ENCODE results near the gene CFDP1. TPM values are rescaled to one million over a fixed set of nuclear protein-coding genes. Genes with fewer than 3 reads are reported as not detected.
A peak's percentile ranks its signal among the peaks of the same experiment; 100 is the strongest.

Gene CFDP1
- polyA plus RNA-seq, 3 donors from 2014 or later, result 30.9 to 38.8 (median 32.6) TPM

- H3K4me1 Mint-ChIP-seq, result no peaks in the 10 kb centered on the region
- H3K4me3 Mint-ChIP-seq, result no peak overlapping the region
- no peaks in the 10 kb centered on the region for H3K27me3 Mint-ChIP-seq (ENCODE audit: low read depth in 3 of 3)
- H3K27ac Mint-ChIP-seq, result no peak overlapping the region
- no peaks in the 10 kb centered on the region for H3K9me3 Mint-ChIP-seq
- no peak for DNase-seq
- peaks cover 9 to 21% (median 13%) of the 10 kb centered on the region in 3 donors for H3K36me3 Mint-ChIP-seq
These were observed 79.1 kb downstream of the CFDP1 start for GRCh38 chr16:75354170-75354569.

GRCh38 chr16:75351183-75351582 lies 82.1 kb downstream of the CFDP1 start:
- Mint-ChIP-seq H3K9me3 (no peaks in the 10 kb centered on the region), H3K36me3 (peaks cover 4 to 26% (median 11%) of the 10 kb centered on the region in 3 donors), H3K4me1 (no peaks in the 10 kb centered on the region), H3K27ac (no peak overlapping the region), H3K4me3 (no peak overlapping the region), H3K27me3 (ENCODE audit: low read depth in 3 of 3) (no peaks in the 10 kb centered on the region)
- DNase-seq, result no peak

- no peaks in the 10 kb centered on the region for H3K9me3 Mint-ChIP-seq
- no peak overlapping the region for H3K4me3 Mint-ChIP-seq
- no peak for DNase-seq
- peaks cover 0 to 2% (median 0%) of the 10 kb centered on the region in 3 donors for H3K27me3 Mint-ChIP-seq (ENCODE audit: low read depth in 3 of 3)
- no peaks in the 10 kb centered on the region for H3K4me1 Mint-ChIP-seq
- peaks cover 20 to 37% (median 28%) of the 10 kb centered on the region in 3 donors for H3K36me3 Mint-ChIP-seq
- no peak overlapping the region for H3K27ac Mint-ChIP-seq
These were observed 87.6 kb downstream of the CFDP1 start for GRCh38 chr16:75345711-75346110.

- Mint-ChIP-seq H3K4me1 (no peaks in the 10 kb centered on the region), H3K27me3 (ENCODE audit: low read depth in 3 of 3) (peaks cover 0 to 3% (median 0%) of the 10 kb centered on the region in 3 donors), H3K9me3 (no peaks in the 10 kb centered on the region), H3K36me3 (peaks cover 28 to 50% (median 35%) of the 10 kb centered on the region in 3 donors), H3K27ac (no peak overlapping the region), H3K4me3 (no peak overlapping the region)
- DNase-seq, result no peak
These were observed 89.4 kb downstream of the CFDP1 start for GRCh38 chr16:75343941-75344340.

GRCh38 chr16:75343286-75343685 lies 90.0 kb downstream of the CFDP1 start:
- H3K4me3 Mint-ChIP-seq, result no peak overlapping the region
- no peak overlapping the region for H3K27ac Mint-ChIP-seq
- no peak for DNase-seq
- H3K36me3 Mint-ChIP-seq, result peaks cover 35 to 56% (median 42%) of the 10 kb centered on the region in 3 donors
- H3K9me3 Mint-ChIP-seq, result no peaks in the 10 kb centered on the region
- H3K27me3 Mint-ChIP-seq (ENCODE audit: low read depth in 3 of 3), result peaks cover 0 to 3% (median 0%) of the 10 kb centered on the region in 3 donors
- H3K4me1 Mint-ChIP-seq, result no peaks in the 10 kb centered on the region

GRCh38 chr16:75342308-75342811 lies 90.9 kb downstream of the CFDP1 start:
- Mint-ChIP-seq H3K4me1 (no peaks in the 10 kb centered on the region), H3K27me3 (ENCODE audit: low read depth in 3 of 3) (peaks cover 0 to 3% (median 0%) of the 10 kb centered on the region in 3 donors), H3K36me3 (peaks cover 40 to 60% (median 51%) of the 10 kb centered on the region in 3 donors), H3K4me3 (no peak overlapping the region), H3K27ac (no peak overlapping the region), H3K9me3 (no peaks in the 10 kb centered on the region)
- no peak for DNase-seq

- Mint-ChIP-seq H3K4me1 (no peaks in the 10 kb centered on the region), H3K36me3 (peaks cover 45 to 65% (median 56%) of the 10 kb centered on the region in 3 donors), H3K9me3 (no peaks in the 10 kb centered on the region), H3K27me3 (ENCODE audit: low read depth in 3 of 3) (peaks cover 0 to 5% (median 0%) of the 10 kb centered on the region in 3 donors), H3K27ac (no peak overlapping the region), H3K4me3 (no peak overlapping the region)
- no peak for DNase-seq
These were observed 91.6 kb downstream of the CFDP1 start for GRCh38 chr16:75341564-75342307.

GRCh38 chr16:75340741-75341491 lies 92.4 kb downstream of the CFDP1 start:
- Mint-ChIP-seq H3K4me3 (no peak overlapping the region), H3K27ac (no peak overlapping the region), H3K4me1 (no peaks in the 10 kb centered on the region), H3K9me3 (no peaks in the 10 kb centered on the region), H3K27me3 (ENCODE audit: low read depth in 3 of 3) (peaks cover 0 to 5% (median 0%) of the 10 kb centered on the region in 3 donors), H3K36me3 (peaks cover 42 to 63% (median 54%) of the 10 kb centered on the region in 3 donors)
- DNase-seq, result no peak

- Mint-ChIP-seq H3K27ac (no peak overlapping the region), H3K9me3 (peaks cover 0 to 2% (median 0%) of the 10 kb centered on the region in 6 donors), H3K4me3 (no peak overlapping the region), H3K27me3 (ENCODE audit: low read depth in 3 of 3) (peaks cover 2 to 5% (median 3%) of the 10 kb centered on the region in 3 donors), H3K4me1 (peaks cover 14 to 16% of the 10 kb centered on the region in 2 donors), H3K36me3 (peaks cover 32 to 55% (median 45%) of the 10 kb centered on the region in 3 donors)
- DNase-seq, result no peak
These were observed 95.9 kb downstream of the CFDP1 start for GRCh38 chr16:75337430-75337829.

GRCh38 chr16:75336521-75336920 lies 96.8 kb downstream of the CFDP1 start:
- H3K27ac Mint-ChIP-seq, result no peak overlapping the region

GRCh38 chr16:75333721-75334163 lies 99.6 kb downstream of the CFDP1 start:
- Mint-ChIP-seq H3K4me1 (peaks cover 14 to 16% of the 10 kb centered on the region in 2 donors), H3K36me3 (peaks cover 14 to 41% (median 40%) of the 10 kb centered on the region in 3 donors), H3K27me3 (ENCODE audit: low read depth in 3 of 3) (peaks cover 1 to 3% (median 2%) of the 10 kb centered on the region in 3 donors), H3K27ac (peak overlapping the region in 1 of 6 donors; percentile 30), H3K9me3 (peaks cover 0 to 2% (median 0%) of the 10 kb centered on the region in 6 donors), H3K4me3 (peak overlapping the region; percentile 2 to 65 (median 44))
- DNase-seq, result no peak

More at GRCh38 chr16:75336521-75336920, 96.8 kb downstream of the CFDP1 start:
- peaks cover 14 to 16% of the 10 kb centered on the region in 2 donors for H3K4me1 Mint-ChIP-seq
- peaks cover 2 to 5% (median 3%) of the 10 kb centered on the region in 3 donors for H3K27me3 Mint-ChIP-seq (ENCODE audit: low read depth in 3 of 3)
- no peak for DNase-seq
- H3K4me3 Mint-ChIP-seq, result no peak overlapping the region
- peaks cover 30 to 49% (median 43%) of the 10 kb centered on the region in 3 donors for H3K36me3 Mint-ChIP-seq
- peaks cover 0 to 2% (median 0%) of the 10 kb centered on the region in 6 donors for H3K9me3 Mint-ChIP-seq

- no peak for DNase-seq
- H3K4me3 Mint-ChIP-seq, result no peak overlapping the region
- no peak overlapping the region for H3K27ac Mint-ChIP-seq
- peaks cover 0 to 2% (median 0%) of the 10 kb centered on the region in 6 donors for H3K9me3 Mint-ChIP-seq
- H3K4me1 Mint-ChIP-seq, result peaks cover 14 to 16% of the 10 kb centered on the region in 2 donors
- H3K27me3 Mint-ChIP-seq (ENCODE audit: low read depth in 3 of 3), result peaks cover 12 to 14% (median 13%) of the 10 kb centered on the region in 3 donors
- H3K36me3 Mint-ChIP-seq, result peaks cover 16 to 42% (median 38%) of the 10 kb centered on the region in 3 donors
These were observed 103.4 kb downstream of the CFDP1 start for GRCh38 chr16:75329943-75330342.

GRCh38 chr16:75326333-75326732 lies 107.0 kb downstream of the CFDP1 start:
- Mint-ChIP-seq H3K9me3 (no peaks in the 10 kb centered on the region), H3K27ac (no peak overlapping the region), H3K4me1 (peaks cover 2 to 4% of the 10 kb centered on the region in 2 donors), H3K4me3 (no peak overlapping the region), H3K27me3 (ENCODE audit: low read depth in 3 of 3) (peaks cover 19 to 27% (median 23%) of the 10 kb centered on the region in 3 donors), H3K36me3 (peaks cover 27 to 50% (median 45%) of the 10 kb centered on the region in 3 donors)
- DNase-seq, result no peak
